DMS53 (cell line): ENCODE measurements around the gene CPEB4.
A peak's percentile ranks its signal among the peaks of the same experiment; 100 is the strongest.

Experiments used
- DNase-seq: peaks from one replicate; lab custom pipeline; 2025; lab: John Stamatoyannopoulos, UW

Gene CPEB4

DNA sequence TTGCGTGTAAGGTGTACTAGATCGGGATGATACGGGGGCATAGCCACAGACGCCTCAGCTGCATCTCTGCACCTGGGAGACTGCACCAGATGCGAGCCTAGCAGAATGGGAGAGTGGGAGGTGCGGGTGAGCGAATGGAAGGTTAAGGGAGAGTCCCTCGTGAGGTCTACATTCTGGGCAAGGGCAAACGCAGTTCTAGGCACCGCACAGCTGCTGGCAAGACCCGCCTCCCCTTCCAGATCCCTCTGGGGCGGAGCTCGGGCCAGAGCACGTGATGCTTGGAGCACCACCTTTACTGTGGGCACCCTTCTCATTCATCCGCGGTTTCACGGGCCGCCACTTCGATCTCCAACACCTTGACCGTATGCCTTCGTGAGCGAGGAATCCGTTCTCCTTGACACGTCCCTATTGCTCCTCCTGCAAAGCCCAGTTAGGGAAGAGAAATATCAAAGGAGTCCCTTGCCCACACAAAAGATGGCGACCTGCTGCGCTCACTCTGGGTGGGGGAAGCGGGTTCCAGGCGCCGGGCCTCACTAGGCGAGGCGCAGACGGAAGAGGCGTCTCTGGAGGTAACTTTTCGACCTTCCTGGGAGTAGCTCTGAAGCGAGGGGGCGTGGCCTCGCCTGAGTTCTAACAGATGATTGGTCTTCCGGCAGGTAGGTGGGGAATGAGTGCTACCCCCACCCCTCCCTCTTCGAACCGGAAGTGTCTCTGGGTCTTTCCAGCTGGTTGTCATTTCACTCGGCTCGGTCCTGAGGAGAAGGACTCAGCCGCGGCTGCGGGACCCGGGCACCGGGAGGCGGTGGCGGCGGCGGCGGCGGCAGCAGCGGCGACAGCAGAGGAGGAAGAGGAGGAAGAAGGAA lies at the start of gene CPEB4:
Gene CPEB4, plus strand, starts transcription at position 740 of the 863 bp plus-strand sequence. CDS start 1,385 bp downstream, outside the sequence.
- DNase-seq: peak; percentile 100

DNA sequence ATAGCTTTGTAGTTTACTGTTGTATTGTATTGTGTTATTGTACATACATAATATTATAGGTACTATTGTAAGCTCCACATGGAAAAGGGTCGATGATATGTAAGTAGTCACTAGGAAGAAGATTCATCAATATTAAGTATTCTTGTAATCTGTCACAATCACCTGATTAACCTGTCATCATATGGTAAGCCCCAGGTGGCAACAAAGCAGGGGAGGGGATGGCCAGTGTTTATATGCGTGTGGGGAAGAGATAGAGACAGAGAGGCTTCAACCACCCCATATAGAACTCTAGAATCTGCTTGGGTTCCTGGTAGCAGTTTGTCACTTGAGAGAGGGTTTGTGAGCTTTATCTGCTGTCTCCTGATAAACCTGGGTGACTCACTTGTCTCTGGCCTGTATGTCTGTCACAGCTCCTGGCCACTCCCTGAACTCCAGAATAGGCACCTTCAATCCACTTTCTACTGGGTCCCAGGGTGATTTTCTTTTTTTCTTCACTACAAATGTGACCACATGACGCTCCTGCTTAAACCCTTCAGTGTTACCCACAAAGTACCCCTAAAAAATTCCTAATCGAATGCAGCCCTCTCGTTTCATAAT lies 48.9 kb upstream of the CPEB4 start:
- DNase-seq: peak; percentile 28

DNA sequence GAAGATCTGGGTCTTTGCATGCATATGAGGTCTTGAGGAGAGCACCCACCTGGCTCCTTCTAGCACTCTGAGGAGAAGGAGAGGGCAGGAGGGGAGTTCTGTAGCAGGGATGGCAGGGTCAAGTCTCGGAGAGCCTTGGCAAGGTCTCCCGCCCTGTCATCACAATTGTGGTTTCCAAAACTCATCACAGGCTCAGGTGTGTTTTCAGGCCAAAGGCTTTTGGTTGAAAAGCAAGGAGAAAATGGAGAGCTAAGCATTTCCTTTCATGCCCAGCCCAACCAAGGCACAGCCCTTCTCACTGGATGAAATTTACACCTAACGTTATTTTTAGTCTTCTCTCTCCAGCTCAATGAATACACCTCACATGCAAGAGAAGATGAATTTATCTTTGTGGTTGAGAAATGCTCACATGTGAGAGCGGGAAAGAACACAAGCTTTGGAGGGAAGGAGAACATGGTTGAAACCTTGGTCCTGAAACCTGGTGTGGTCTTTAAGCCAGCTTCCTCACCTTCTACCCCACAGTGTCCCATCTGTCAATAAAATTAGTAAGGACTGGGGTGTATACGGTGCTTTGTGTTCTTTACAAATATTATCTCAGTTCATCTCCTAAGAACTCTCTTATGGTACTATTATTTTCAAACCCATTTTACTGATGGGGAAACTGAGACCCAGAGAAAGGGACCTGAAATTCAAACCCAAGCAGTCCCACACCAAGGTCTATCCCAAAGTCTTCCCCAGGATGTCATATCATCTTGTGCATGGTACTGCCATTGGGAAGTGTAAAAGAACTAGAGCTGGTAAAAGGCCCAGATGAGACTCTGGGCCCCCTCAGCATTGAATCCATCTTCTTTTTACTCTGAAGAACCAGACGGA lies 47.8 kb upstream of the CPEB4 start:
- DNase-seq: no peak

GRCh38 chr5:173841710-173842109 lies 46.4 kb upstream of the CPEB4 start:
- DNase-seq: no peak

GRCh38 chr5:173843794-173844193 lies 44.4 kb upstream of the CPEB4 start:
- no peak for DNase-seq

GRCh38 chr5:173845321-173845720 lies 42.8 kb upstream of the CPEB4 start:
- DNase-seq: no peak

- no peak for DNase-seq
These were observed 41.1 kb upstream of the CPEB4 start for GRCh38 chr5:173846929-173847501.

DNA sequence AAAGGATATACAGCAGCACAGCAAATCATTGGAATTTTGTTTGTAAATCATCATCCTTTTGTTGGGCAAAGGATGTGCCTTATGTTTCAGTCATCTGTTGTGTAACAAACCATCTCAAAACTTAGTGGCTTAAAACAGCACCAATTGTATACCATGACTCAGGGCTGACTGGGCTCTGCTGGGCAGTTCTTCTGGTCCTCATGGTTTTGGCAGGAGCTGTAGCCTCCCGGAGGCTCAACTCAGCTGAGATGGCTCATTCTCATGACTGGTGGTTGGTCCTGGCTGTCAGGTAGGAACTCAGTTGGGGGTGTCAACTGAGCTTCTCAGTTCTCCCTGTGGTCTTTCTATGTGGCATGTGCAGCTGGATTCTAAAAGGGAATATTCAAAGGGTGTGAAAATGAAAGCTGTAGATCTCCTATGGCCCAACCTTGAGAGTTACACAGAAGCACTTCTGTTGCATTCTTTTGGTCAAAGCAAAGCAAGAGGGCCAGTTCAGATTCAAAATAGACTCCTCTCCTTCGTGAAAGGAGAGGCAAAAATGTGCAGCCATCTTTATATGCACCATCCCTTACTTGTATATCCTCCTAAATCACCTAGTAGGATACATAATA lies 39.1 kb upstream of the CPEB4 start:
- DNase-seq: no peak

- DNase-seq: no peak
These were observed 38.2 kb upstream of the CPEB4 start for GRCh38 chr5:173849908-173850307.

- DNase-seq: no peak
These were observed 37.5 kb upstream of the CPEB4 start for GRCh38 chr5:173850659-173851058.

- DNase-seq: no peak
These were observed 36.4 kb upstream of the CPEB4 start for GRCh38 chr5:173851595-173852243.

DNA sequence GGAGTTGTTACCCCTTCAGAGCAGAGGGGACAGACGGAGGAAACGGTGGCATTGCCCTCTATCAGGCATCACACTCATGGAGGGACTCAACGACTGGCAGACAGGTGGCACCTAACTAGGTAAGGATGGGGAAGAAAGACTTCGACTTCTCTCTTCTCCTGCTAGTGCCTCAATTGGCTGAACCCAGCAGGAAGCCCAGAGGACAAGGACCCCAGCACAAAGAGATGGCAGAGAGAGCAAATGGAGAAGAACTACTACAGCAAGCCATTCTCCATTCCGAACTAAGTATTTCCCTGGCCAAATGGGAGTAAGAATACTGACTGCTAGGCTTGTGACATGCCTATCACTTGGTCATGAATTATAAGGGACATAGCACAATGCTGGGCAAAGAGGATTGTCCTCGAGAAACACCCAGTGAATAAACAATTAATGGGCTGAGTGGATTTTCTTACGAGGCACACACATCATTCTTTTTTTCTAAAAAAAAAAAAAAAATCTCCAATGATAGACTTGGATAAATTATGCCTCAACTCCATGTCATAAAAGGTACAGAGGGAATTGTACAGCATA lies 35.3 kb upstream of the CPEB4 start:
- no peak for DNase-seq

DNA sequence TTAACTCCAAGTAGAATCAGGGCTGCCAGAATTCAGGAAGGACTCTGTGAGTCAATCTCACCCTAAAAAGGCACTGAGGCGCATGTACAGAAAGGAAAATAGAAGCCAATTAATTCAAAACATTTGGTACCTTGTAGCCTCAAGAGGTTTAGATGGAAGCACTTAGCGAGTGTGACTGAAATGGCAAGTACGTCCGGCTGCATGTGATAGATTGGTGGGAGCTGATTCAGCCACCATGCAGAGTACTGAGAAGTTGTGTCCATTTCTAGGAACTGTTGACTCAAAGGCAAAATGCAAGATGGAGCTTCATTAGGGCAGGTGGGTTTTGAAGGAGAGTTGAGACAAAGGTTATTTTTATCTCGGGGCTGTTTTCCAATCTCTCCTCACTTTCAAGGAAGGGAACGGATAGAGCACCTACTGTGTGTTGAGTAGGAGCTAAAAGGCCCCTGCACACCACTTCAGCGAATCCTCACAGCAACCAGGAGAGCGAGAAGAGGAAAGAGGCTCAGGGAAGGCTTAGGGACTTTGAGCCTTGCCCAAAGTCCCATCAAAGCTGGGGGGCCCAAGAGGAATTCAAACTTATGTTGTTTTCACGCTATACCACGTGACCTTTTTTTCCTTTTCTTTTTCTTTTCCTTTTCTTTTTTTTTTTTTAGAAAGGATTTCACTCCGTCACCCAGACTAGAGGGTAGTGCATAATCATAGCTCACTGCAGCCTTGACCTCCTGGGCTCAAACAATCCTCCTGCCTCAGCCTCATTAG lies 34.6 kb upstream of the CPEB4 start:
- DNase-seq: no peak

DNA sequence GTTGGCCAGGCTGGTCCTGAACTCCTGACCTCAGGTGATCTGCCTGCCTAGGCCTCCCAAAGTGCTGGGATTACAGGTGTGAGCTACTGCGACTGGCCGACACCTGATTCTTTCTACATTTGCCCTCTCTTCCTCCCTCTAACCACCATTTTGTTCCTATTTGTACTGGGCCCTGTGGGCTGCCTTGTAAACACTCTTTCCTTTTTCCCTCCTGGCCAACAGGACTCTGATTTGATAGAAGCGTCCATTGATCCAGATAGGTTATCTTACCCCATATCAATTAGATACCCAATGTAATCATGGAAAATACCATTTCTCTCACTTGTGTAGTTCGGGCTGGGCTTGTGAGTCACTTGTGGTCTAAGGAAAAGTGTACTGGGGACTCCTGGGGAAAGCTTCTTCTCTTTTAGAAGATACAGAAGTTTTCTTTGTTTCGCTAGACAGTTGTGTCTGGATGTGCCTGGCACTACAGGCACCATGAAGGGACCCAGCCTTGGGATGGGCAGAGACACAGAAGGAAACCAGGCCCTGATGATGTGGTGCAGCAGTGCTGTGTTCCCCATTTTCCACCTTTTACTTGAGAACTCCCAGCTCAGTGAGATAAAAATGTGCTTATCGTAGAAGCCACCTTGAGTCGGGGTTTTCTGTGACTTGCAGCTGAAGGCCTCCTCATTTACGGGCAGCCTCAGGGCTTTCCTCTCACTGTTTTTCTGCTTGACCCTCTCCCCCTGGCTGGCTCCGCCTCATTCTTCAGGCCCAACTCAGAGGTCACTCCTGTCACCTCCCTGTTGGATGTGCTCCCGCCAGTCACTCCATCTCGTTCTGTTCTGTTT lies 32.8 kb upstream of the CPEB4 start:
- DNase-seq: no peak

DNA sequence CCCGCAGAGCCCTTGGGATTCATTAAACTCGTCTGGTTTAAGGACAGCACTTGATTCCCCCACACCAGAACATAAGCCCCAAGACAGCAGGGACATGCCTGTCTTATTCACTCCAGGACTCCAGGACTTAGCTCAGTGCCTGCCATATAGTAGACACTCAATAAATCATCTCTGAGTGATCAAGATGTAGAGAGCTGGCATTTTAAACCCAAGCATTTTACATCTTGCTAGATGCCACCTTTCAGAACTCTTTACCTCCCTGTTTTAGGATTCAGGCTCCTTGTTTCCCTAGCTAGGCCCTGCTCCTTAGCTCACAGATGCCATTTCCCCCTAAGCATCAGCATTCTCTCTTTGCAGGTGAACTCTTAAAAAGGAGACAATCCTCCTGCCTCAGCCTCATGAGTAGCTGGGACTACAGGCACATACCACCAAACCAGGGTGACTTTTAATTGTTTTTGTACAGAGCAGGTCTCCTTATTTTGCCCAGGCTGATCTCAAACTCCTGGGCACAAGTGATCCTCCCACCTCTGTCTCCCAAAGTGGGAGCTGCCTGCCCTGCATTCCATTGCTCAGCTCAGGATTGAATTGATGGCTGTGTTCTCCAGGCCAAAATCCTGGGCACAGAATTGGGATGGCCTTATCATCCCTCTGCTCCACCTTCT lies 32.0 kb upstream of the CPEB4 start:
- DNase-seq: no peak

DNA sequence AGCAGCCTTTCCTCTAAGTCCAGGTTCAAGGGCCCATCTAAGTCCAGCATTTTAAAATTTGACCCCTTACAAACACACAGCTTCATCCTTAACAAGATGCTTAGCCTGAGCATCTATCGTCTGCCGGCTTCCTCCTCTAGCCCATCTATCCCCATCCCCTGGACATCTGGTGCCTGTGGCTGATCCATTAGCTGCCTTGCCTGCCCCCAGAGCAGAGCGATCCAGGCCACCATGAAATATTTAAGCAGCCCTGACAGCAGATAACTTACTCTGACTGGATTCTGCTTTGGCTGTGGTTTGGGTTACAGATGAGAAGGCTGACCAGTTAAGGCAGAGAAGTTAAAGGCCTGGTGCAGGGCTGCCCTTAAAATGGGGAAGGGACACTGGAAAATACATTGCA lies 30.9 kb upstream of the CPEB4 start:
- DNase-seq: no peak

DNA sequence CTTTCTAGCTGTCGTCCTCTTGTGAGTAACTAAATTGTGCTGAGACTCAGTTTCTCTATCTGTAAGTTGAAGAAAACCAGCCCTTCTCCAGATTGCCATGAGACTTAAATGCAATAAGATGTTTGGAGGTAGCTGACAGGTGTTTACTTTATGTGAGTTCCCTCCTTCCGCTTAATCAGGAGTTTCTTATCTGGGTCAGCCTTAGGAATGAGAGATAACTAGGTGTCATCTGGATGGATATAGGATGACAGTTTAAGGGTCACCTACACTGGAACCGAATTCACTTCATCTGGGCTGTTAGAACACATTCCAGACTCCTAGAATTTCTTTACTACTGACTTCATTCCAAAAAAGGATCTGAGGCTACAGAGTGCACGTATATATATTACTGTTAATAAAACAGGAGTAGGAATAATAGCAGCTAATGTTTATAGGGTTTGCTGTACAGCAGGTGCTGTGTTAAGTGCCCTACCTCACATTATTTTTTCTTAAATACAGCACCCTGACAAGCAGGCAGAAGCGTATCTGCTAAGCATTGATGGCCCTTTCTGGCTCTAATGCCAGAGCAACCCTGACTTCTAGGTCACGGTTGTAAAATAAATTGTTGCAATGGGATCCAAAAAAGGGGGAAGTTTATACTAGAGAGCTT lies 30.0 kb upstream of the CPEB4 start:
- no peak for DNase-seq
